HG03457 (cell line): ENCODE measurements around the gene RHBDF2.

Source experiments
- ATAC-seq: cut with Tn5 transposase; IDR thresholded peaks from one replicate; pipeline ENCODE4 v1.9.1; 2021; ENCODE audit warnings: moderate number of reproducible peaks; ENCODE audit not compliant: unreplicated experiment

Gene RHBDF2

DNA sequence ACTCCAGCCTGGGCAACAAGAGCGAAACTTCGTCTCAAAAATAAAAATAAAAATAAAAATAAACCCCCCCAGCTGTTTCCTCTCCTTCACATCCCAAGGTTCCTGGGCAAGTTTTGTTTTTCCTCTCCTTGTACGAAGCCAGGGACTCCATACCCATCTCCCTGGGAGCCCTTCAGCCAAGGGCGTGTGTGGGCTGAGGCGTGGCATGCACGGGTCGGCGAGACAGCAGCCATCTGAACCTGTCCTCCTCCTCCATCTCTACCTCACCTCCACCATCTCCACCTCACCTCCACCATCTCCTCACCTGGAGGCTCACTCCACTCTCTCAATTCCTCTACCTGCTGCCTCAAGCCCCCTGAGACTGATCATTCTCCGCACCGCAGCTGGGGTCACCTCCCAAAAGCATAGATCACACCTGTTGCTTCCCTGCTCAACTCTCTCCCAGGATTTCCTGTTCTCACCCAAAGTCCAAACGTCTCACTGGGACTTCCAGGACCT is 16.9 kb downstream of the RHBDF2 start:
- no peak for ATAC-seq

DNA sequence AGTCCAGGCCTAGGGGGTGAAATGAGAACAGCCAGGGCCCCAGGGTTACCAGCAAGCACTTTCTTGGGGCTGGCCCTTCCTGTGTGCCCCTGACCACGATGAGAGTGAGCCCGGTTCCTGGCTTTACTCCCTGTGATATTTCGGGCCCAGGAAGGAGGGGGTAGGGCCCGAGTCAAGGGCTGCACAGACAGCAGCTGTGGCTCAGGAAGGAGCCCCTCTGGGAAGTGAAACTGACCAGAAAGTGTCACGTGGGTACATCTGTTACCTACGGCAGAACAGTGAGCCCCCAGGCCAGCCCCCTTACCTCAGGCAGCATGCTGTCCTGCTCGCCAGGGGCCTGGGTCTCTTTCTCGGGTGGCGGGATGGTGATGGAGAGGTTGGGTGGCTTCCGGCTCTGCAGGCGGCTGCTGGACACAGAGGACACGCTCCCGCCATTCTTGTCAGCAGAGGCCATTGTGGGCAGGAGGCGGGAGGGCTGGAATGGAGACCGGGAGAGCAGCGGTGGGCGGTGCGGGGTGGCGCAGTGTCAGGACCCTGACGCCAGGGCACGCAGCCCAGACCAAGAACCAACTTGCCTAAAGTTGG is 20.1 kb downstream of the RHBDF2 start:
- peak; percentile 51 for ATAC-seq

DNA sequence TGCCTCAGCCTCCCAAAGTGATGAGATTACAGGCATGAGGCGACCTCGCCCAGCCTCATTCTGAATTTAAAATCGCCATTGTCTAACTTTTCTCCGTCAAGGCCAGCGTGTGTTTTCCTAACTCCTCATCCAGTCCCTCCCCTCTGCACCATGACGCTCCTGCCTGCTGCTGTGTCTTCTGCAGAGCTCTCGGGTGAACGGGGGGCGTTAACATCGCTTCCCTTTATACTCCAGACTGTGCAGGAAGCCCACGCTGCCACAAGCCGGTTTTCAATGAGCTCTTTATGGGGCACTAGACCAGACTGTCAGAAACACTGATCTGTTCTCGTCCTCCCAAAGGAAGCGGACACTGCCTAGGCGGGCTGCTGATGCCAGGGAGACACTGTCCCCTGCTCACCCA is 20.6 kb downstream of the RHBDF2 start:
- ATAC-seq: peak; percentile 4

DNA sequence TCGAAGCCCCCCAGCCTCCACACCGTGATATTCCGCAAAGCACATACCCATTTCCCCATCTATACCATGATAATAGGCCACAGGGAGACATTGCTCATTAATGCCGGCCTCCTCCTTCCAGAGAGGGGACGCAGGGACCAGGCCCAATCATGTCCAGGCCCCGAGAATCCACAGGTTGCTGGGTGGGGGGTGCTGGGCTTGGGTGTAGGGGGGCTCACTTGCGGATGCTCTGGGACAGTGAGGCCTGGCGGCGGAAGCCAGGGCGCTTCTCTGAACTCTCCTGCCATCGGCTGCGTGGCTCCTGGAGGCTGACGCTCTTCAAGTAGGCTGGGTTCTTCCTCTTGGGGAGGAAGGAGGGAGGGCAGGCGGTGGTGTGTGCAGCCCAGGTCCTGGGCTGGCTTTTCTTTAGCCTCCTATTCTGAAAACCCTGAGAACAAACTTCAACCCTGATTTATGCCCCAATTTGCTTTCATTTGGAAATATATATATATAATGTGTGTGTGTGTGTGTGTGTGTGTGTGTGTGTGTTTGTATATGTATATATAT is 21.6 kb downstream of the RHBDF2 start:
- no peak for ATAC-seq

DNA sequence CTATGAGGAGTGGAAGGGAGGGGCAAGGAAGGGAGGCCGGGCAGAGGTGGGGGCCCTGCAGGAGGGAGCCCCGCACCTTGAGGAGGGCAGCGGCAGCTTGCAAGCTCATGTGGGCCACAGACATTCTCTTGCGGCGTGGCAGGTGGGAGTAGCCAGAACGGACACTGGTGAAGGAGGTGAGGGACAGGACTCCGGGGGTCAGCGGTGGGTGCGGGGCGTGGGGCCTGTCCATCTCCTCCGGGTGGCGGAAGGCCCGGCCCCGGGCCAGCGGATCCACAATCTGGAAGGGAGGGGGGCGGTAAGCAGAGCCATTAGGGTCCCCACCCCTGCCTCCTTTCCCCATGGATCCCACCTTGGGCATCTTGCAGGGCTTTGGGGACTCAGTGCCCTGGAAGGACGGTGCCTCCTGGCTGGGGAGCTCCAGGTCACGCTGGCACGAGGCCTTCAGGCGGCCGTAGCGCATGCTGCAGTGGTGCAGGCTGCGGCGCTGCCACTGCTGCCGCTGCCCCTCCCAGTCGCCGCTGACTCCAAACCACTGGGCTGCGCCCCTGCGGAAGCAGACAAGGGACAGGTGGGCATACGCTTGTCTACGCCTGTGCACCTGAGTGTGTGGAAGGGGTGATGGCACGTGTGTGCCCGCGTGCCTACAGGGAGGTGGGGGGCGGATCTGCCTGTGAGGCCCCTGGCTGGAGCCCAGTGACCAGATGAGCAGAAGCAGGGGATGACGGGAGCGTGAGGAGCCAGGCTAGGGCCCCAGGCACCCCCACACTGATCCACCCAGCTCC is 22.3 kb downstream of the RHBDF2 start:
- no peak for ATAC-seq

DNA sequence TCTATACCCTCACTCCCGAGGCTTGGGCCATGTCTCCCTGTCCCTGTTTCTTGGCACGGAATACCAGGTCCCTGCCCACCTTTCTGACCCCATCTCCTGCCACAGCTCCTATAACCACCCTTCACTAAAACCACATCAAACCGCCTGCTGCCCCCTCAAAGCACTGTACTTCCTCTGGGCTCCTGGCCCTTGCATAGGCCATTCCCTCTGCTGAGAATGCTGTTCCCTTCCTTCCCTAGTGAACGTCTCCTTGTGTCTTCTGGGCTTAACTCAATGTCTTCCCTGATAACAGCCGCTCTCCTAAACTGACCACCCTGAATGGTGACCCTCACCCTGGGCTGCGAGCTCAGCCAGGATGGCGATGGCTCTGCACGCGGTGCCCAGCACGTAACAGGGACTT is 23.1 kb downstream of the RHBDF2 start:
- ATAC-seq: no peak

DNA sequence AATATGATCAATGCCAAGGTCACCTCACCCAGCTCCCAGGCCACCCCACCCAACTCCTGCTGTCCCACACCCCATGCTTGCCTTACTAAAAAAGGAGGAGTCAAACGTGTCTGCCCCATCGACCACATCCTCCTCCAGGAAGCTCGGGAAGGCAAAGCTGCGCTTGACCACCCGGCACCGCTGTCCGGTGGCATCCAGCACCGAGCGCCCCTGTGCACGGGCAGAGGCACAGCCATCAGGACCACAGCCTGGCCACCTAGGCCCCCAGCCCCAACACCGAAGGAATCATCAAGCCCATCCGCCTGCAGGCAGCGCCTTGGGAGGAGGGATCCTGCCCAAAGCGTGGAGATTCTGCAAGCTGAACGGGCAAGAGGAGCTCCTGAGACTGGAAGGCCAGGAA is 23.6 kb downstream of the RHBDF2 start:
- ATAC-seq: no peak

DNA sequence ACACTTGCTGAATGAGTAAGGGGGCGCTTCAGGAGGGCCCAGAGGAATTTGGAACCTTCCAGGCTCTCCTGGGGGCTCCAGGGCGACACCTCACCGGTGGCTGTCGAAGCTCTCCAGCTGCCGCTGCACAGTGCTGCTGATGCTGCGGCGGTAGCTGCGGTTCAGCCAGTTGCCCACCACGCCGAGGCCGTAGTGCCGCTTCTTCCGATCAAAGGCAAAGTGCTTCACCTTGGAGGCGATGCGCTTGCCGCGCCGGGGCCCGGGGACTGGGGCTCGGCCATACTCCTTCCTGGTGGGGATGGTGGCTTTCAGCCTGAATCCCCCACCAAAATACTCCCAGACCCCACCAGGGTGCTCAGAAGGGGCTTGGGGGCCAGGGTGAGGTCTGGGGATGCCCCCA is 24.5 kb downstream of the RHBDF2 start:
- ATAC-seq: no peak

DNA sequence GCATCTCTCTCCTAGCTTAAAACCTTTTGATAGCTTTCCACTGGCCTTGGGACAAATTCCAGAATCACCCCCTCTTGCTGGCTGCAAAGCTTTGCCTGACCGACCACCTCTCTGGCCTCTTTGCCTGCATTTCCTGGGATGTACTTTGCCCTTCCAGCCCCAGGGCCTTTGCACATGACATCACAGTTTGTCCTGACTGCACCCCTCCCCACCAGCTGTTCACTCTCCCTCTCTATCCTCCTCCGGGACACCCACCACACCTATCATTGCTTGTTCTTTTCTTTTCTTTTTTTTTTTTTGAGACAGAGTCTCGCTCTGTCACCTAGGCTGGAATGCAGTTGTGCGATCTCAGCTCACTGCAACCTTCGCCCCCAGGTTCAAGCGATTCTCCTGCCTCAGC is 25.9 kb downstream of the RHBDF2 start:
- ATAC-seq: no peak

DNA sequence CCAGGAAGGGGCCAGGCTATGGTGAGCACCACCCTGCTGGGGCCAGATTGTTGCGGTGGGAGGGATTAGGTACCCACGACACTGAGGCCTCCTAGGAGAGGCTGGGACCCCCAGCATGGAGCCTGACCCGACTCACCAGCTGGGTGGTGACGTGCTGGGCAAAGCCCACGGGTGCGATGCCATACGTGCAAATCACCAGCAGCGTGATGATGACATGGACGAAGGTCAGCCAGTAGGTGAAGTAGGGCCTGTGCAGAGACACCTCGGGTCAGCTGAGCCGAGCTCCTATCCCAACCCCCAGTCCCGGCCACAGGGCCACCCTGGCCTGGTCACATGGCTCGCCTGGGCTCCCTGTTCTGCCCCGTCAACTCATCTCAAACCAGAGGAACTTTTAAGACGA is 26.3 kb downstream of the RHBDF2 start:
- ATAC-seq: no peak

DNA sequence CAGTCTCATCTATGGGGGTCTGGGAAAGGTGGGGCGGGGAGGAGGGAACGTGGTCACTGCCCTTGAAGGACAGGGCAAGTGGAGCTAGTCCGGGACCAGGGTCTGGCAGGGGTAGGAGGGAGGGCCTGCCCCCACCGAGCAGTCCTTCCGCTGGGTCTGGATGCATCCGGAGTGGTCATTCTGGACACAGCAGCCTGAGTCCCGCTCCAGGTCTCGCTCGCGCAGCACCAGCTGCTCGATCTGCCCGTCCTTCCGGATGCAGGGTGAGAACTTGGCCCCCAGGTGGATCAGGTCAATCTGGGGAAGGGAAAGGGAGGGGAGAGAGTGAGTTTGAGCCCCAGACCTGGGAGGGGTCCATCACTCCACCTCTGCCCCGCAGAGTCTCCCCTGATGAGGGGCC is 27.0 kb downstream of the RHBDF2 start:
- ATAC-seq: no peak

DNA sequence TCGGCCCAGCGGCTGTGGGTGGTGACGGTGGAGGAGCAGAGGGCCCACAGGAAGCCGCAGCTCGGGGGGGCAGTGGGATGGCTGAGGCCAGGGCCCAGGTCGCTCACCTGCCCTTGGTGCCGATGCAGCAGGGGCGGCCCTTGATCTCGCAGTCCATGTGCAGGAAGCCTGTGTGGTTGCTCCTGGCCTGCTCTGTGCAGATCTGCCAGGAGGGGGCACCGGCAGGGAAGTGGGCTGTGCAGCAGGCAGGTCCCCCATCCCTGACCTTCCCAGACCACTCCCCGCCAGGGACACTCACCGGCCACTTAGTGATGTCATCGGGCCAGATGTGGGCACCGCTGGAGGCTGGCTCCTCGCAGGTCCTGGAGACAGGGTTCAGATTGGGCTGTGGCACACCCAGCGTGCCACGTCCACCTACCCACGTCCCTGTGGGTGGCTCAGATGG is 27.7 kb downstream of the RHBDF2 start:
- no peak for ATAC-seq

DNA sequence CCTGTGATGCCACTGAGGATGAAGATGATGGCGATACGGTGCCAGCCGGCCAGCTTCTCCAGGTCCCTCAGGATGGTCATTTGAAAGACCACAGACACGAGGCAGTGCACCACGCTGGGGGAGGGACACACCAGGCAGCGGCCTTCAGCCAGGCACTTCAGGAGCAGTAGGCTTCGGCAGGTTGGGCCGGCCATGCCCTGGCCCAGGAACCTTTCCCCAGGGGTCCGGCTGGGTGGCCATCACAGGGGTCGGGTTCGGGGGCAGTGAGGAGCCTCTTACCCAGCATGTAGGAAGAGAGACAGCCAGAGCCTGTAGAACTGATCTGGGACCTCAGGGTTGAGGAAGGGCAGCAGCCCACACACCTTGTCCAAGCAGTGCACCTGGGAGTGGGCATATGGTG is 28.5 kb downstream of the RHBDF2 start:
- ATAC-seq: no peak

DNA sequence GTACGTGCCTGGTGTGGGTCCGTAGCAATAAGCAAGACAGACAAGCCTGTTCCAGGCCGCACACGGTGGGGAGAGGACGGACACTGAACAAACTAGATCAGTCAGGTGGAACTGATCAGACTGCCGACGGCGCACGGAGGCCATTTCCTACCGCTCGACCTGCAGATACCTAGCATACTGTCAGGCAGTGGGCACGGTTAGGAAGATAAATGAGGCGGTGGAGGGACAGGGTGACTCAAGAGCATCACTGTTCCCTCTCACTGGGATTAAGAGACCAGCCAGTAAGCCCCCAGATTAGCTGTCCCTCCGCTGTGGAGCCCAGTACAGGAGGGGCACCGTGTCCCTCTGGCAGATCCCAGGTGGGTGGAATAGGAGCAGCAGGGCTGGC is 29.0 kb downstream of the RHBDF2 start:
- no peak for ATAC-seq

DNA sequence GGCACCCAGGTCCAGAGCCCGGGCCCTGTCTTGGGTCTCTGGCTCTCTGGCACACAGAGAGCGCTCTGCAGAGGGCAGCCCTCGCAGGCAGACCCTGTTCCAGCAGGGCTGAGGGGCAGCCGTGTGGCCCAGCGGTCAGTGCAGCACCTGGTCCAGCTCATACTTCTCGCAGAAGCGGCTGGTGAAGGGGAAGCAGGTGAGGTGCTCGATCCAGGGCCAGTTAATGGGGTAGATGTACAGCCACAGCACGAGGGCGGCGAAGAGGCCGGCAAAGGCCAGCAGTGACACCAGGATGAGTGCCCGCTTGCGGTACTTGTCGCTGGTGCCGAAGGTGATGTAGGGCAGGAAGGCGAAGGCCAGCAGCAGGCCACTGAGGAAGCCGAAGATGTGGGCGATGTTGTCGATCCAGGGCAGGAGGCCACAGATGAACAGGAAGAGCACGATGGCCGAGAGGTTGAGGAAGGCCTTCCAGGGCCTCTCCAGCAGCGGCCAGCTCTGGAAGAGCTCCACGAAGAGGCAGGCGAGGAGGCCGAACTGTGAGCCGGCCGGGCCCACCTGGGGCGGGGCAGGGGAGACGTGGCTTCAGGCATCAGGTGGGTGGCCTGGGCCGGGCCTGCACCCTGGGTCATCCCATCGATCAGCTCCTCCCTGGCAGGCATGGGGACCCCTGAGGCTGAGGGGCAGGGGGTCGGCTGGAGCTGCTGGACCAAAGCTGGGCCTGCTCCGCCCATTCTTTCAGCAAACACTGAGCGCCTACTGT is 29.5 kb downstream of the RHBDF2 start:
- no peak for ATAC-seq

DNA sequence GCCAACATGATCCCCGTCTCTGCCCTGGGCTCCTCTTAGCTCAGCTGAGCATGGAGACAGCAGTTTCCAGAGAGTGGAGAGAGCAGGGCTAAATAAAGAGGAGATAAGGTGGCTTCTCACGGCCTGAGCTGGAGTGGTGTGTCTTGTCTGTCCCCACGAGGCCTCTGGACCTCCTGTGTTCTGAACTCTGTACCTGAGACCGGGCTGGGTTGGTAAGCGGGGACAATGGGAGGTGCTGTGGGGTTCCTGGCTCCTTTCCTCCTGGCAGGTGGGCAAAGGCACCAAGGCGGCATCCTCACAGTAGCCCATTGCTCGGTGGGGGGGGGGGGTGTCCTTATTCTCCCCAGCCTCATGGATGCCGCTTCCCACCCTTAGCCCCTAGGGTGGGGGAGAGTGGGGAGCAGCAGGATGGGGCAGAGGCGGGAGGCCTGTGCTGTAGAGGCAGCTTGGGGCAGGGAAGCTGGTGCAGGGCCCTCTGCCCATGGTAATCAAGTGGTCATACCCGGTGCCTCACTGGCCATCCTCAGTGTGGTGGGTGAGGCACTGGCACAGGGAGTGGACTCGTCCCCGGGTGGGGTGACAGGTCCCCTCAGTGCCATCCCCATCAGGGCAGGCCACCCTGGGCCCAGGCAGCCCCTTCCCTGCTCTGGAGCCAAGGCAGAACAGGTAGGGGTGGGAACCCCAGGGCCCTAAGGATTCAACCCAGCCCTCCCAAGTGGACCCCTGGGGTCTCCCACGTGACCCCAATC is 31.1 kb downstream of the RHBDF2 start:
- ATAC-seq: no peak

DNA sequence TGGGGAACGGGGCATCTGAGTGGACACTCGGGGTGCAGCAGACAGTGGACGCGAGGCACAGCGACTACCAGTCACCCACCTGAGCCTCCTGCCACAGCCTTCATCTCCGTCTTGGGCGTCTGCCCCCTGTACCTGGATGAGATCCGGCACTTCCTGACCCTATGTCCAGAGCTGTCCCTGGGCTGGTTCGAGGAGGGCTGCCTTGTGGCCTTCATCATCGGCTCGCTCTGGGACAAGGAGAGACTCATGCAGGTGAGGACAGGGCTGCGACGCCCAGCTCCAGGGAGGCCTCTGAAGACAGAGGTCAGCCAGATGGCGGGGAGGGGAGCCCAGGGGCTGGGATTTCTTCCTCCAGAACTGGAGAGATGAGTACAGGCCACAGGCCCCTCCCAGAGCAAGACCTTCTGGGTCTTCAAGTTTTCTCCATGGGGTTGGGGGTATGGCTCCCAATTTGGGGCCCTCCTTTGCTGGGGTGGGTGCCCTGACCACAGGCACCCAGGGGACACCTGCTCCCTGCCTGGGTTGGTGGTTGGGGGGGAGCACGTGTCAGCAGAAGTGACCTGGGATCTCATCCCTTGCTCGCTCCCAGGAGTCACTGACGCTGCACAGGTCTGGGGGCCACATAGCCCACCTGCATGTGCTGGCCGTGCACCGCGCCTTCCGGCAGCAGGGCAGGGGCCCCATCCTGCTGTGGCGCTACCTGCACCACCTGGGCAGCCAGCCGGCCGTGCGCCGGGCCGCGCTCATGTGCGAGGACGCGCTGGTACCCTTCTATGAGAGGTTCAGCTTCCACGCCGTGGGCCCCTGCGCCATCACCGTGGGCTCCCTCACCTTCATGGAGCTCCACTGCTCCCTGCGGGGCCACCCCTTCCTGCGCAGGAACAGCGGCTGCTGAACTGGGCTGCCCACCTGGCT is 31.9 kb downstream of the RHBDF2 start:
- no peak for ATAC-seq

DNA sequence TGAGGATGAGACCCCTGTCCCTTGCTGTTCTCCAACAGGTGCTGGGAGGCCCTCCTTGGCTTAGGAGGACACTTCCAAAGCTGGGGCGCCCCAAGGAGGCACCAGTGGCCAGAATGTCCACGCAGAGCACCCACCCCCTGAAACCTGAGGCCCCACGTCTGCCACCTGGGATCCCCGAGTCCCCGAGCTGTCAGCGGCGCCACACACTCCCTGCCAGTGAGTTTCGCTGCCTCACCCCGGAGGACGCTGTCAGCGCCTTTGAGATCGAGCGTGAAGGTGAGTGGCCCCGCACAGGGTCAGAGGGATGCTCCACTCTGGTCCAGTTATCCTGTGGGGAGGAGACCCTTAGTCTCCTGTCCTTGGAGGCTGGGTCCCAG is 32.6 kb downstream of the RHBDF2 start:
- no peak for ATAC-seq

DNA sequence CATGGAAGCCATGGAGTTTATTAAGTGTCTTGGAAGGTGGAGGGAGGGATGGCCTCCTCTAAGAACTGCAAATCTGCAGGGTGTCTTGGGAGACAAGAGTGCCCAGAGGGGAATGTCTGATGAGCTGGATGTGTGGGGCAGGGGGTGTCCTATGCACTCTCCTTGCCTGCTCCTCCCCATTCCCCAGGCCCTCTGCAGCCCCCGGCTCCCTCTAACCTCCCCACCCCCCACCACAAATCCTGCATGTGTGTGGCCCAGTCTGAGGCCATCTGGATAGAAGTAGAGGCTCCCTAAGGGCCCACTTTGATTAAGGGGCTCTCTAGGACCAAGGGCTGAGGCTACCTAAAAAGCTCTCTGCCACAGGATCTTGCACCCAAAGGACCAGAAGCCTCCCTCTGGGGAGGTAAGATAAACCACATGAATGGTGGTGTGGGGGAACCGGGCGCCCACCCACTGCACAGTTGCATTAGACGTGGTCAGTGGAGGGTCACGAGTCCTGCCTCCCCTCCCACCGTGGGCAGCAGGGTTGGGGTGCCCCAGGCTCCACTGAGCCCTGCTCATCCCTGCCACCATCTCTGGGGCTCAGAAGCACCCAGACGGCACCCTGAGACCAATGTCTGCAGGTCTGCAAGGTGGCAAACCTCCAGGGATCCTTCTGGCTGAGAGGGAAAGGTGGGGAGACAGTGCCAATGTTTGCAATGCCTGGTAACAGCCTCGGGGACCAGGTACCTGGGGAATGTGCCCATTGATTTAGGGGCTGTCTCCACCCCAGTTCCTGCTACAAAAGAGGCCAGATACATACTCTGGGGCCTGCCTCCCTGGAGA is 33.2 kb downstream of the RHBDF2 start:
- ATAC-seq: no peak
